NCI-H2196 (cell line): ENCODE data around the gene MYO10.

ENCODE experiments used
- DNase-seq: peaks from one replicate; lab custom pipeline; 2025; ENCODE audit not compliant: unreplicated experiment; lab: John Stamatoyannopoulos, UW

The MYO10 gene

GRCh38 chr5:16918156-16918555 is 17.9 kb downstream of the MYO10 start:
- DNase-seq, result no peak

GRCh38 chr5:16916262-16916878 is 19.7 kb downstream of the MYO10 start:
- DNase-seq, result no peak

- DNase-seq, result no peak
Measured at GRCh38 chr5:16914584-16914983, 21.5 kb downstream of the MYO10 start.

- DNase-seq, result no peak
Measured at GRCh38 chr5:16914108-16914435, 22.0 kb downstream of the MYO10 start.

GRCh38 chr5:16913187-16914107 is 22.6 kb downstream of the MYO10 start:
- no peak for DNase-seq

GRCh38 chr5:16912080-16912479 is 24.0 kb downstream of the MYO10 start:
- DNase-seq, result no peak

GRCh38 chr5:16909464-16909863 is 26.6 kb downstream of the MYO10 start:
- DNase-seq, result no peak

GRCh38 chr5:16907270-16907669 is 28.8 kb downstream of the MYO10 start:
- no peak for DNase-seq

- DNase-seq, result no peak
Measured at GRCh38 chr5:16906255-16906654, 29.8 kb downstream of the MYO10 start.

GRCh38 chr5:16903480-16904300 is 32.4 kb downstream of the MYO10 start:
- no peak for DNase-seq

GRCh38 chr5:16902846-16903245 is 33.2 kb downstream of the MYO10 start:
- no peak for DNase-seq

GRCh38 chr5:16901021-16901644 is 35.0 kb downstream of the MYO10 start:
- DNase-seq, result no peak

GRCh38 chr5:16899171-16899570 is 36.9 kb downstream of the MYO10 start:
- DNase-seq, result no peak

GRCh38 chr5:16897800-16898199 is 38.3 kb downstream of the MYO10 start:
- no peak for DNase-seq

- DNase-seq, result no peak
Measured at GRCh38 chr5:16897284-16897704, 38.8 kb downstream of the MYO10 start.

- DNase-seq, result no peak
Measured at GRCh38 chr5:16896767-16897166, 39.3 kb downstream of the MYO10 start.

GRCh38 chr5:16894236-16895057 is 41.6 kb downstream of the MYO10 start:
- no peak for DNase-seq

GRCh38 chr5:16891033-16891432 is 45.1 kb downstream of the MYO10 start:
- no peak for DNase-seq

GRCh38 chr5:16889972-16890519 is 46.0 kb downstream of the MYO10 start:
- DNase-seq, result no peak
